Ureter (tissue), 1 donor: ENCODE data around the gene TBC1D12. TPM values are rescaled to one million over a fixed set of nuclear protein-coding genes. Genes with fewer than 3 reads are reported as not detected.
"Not testable (repeated sequence)": the region's sequence is repeated elsewhere in the genome, so short reads cannot be mapped to it uniquely, and the experiment has no call there.

Source experiments
- DNase-seq: peaks from one replicate; pipeline ENCODE4 v3.0.0-alpha.2; 2020; ENCODE audit warnings: low spot score
- total RNA-seq: library from RNA; stranded (reverse); gene quantifications from one replicate; pipeline ENCODE4 v1.2.4, GENCODE V29; 2023
- donor health status: DM: yes; HTN: yes; CAD: no.

The TBC1D12 gene
- total RNA-seq, 1 donor from 2014 or later: 11.9 TPM

- DNase-seq: no peak
These were observed 143.9 kb downstream of the TBC1D12 start for GRCh38 chr10:94546049-94546900.

DNA sequence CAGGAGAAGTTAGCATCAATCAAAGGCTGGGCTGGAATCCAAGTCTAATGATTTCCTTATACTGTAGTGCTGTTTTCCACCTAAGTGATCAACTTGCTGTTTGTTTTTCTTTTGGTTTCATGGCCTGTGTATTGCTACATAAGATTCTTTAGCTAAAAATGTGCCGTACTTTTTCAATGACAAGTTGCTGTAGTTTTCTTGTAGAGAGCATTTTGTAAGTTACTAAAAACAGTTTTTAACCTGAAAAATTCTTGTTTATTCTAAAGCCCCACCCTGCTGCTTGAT is 144.5 kb downstream of the TBC1D12 start:
- no peak for DNase-seq

DNA sequence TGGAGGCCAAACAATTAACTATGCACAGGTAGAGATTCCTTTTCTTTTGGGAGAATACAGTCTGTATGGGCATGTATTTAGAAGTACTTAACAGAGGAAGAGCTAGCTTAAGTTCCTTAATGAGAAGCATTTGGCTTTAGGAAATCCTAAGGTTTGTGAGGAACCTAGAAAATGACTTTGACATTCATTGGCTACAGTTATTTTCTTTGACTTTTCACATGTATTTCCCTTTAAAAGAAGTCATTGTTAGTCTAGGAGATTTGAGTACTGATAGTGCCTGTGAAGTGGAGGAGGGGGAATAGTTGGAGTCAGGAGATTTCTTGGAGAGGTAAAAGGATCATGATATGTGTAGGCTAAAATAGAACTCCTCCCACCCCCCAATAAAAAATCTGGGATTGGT is 146.9 kb downstream of the TBC1D12 start:
- DNase-seq: no peak

DNA sequence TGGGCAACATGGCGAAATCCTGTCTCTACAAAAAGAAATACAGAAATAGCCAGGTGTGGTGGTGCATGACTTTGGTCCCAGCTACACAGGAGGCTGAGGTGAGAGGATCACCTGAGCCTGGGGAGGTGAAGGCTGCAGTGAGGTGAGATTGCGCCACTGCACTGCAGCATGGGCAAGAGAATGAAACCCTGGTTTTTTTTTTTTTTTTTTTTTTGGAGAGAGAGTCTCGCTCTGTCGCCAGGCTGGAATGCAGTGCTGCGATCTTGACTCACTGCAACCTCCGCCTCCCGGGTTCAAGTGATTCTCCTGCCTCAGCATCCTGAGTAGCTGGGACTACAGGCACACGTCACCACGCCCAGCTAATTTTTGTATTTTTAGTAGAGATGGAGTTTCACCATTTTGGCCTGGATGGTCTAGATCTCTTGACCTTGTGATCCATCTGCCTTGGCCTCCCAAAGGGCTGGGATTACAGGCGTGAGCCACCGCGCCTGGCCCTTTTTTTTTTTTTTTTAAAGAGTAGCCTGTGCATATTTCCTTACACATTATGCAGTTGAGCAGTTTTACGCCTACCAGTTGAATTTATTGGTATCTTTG is 165.5 kb downstream of the TBC1D12 start:
- DNase-seq: not testable (repeated sequence)

GRCh38 chr10:94571081-94571480 is 168.7 kb downstream of the TBC1D12 start:
- no peak for DNase-seq

DNA sequence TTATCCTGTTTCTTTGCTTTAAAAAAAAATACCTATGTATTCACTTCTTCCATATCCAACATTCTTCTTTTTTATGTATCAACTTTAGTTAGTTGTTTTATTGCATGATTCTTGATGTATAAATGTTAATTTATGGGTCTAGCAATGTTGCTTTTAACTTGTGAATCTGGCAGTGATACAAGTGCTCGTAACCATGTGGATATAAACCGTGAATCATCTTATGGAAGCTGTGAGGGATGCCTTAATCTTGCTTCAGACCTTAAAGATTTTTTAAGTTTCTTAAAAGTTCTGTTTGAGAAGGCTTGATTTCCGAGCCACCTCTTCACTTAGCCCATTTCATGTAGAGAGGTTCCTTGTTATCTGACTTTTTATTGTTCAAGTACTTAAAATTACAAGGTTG is 169.2 kb downstream of the TBC1D12 start:
- DNase-seq: no peak

- no peak for DNase-seq
These were observed 176.4 kb downstream of the TBC1D12 start for GRCh38 chr10:94578790-94579189.

DNA sequence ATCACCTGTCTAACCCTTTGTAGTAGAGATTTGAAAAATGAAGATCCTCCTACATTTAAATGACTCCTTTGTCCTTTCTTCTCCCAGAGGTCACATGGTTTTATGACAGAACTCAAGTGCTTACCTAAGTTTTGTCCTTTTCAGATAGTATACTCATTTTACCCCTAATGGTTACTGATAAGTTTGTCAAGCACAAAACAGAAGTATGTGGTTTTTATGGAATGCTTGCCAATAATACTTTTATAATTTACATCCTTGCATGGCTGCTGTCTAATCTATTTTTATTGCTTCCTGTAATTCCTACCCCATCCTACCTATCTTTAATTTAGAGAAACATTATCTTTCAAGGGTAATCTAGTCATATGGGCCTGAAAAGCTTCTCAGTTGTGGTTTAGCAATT is 180.8 kb downstream of the TBC1D12 start:
- no peak for DNase-seq

Other genes with a start within 250 kb of the TBC1D12 start
- gene NOC3L, start 39.6 kb upstream of the TBC1D12 start, total RNA-seq: 27.9 TPM
- 18.0 TPM for gene HELLS, start 143.2 kb downstream of the TBC1D12 start, total RNA-seq